Vagina (tissue), 2 donors: Measurements from ENCODE around the gene CCSER1. TPM values are rescaled to one million over a fixed set of nuclear protein-coding genes. Genes with fewer than 3 reads are reported as not detected.

Experiments used
- DNase-seq, 2 donors: peaks; one replicate each; pipeline ENCODE4 v3.0.0-alpha.2; 2017; ENCODE audit errors: extremely low spot score in 2 of 2
- H3K27ac ChIP-seq: fragments of 200-600 bp; sonication (generic); one replicate; pipeline ENCODE4 v1.5.1; 2019
- H3K27me3 ChIP-seq: fragments of 200-600 bp; sonication (generic); one replicate; pipeline ENCODE4 v1.5.1; 2019
- H3K36me3 ChIP-seq, 2 donors: fragments of 200-600 bp; sonication (generic); one replicate each; pipeline ENCODE4 v1.5.1; 2017 to 2019
- H3K4me1 ChIP-seq: fragments of 200-600 bp; sonication (generic); one replicate; pipeline ENCODE4 v1.5.1; 2019
- H3K4me3 ChIP-seq, 2 donors: fragments of 200-600 bp; sonication (generic); 1 replicate in 1 of 2; 2 replicates in 1 of 2; pipeline ENCODE4 v1.5.1; 2016 to 2019
- H3K9me3 ChIP-seq: fragments of 200-600 bp; sonication (generic); one replicate; pipeline ENCODE4 v1.5.1; 2019
- CTCF ChIP-seq, 3 experiments: fragments of 450-650 bp in 2 of 3; fragments of 200-600 bp in 1 of 3; sonication (generic) in 1 of 3; IDR thresholded peaks; one replicate each; pipeline ENCODE4 v1.5.1; 2017 to 2019; ENCODE audit warnings: antibody characterized with exemption in 3 of 3, mild to moderate bottlenecking in 2 of 3, moderate library complexity in 2 of 3
- POLR2A ChIP-seq, 2 donors: fragments of 450-650 bp; IDR thresholded peaks; one replicate each; pipeline ENCODE4 v1.6.1; 2017; ENCODE audit warnings: antibody characterized with exemption in 2 of 2, mild to moderate bottlenecking in 2 of 2, moderate library complexity in 2 of 2
- POLR2AphosphoS5 ChIP-seq, 2 donors: sonication (generic); formaldehyde crosslinking; IDR thresholded peaks; one replicate each; pipeline ENCODE4 v1.9.0; 2017; ENCODE audit warnings: antibody characterized with exemption in 2 of 2, mild to moderate bottlenecking in 2 of 2, low read depth in 1 of 2; ENCODE audit not compliant: insufficient read depth in 1 of 2
- intact Hi-C: fragments of 100-400 bp; cut with DNase I; formaldehyde crosslinking; loops from one replicate; pipeline ENCODE4 v1.15.1; 2023
- total RNA-seq: library from RNA; depleted of rRNA; stranded (reverse); fragments of >200 nt; gene quantifications from one replicate; pipeline ENCODE4 v1.2.3, GENCODE V29; 2016

The CCSER1 gene
- total RNA-seq, 1 donor from 2014 or later = 8.1 TPM

GRCh38 chr4:90979556-90979955, 852.4 kb downstream of the CCSER1 start:
- H3K36me3 ChIP-seq = no peaks in the 10 kb centered on the region
- TF ChIP-seq POLR2AphosphoS5 (IDR thresholded peaks at IDR 0.05; ENCODE audit: insufficient read depth in 1 of 2, low read depth in 1 of 2) = no peak
- TF ChIP-seq CTCF (IDR thresholded peaks at IDR 0.05) = no peak
- no peak for TF ChIP-seq POLR2A (IDR thresholded peaks at IDR 0.05)
- no peak for DNase-seq
- H3K27ac ChIP-seq = no peak overlapping the region
- no peaks in the 10 kb centered on the region for H3K4me1 ChIP-seq
- H3K9me3 ChIP-seq = no peaks in the 10 kb centered on the region
- intact Hi-C loops = no loop called here
- H3K4me3 ChIP-seq = no peak overlapping the region
- no peaks in the 10 kb centered on the region for H3K27me3 ChIP-seq

- intact Hi-C loops = no loop called here
- no peak for TF ChIP-seq CTCF (IDR thresholded peaks at IDR 0.05)
- TF ChIP-seq POLR2A (IDR thresholded peaks at IDR 0.05) = no peak
- no peak for TF ChIP-seq POLR2AphosphoS5 (IDR thresholded peaks at IDR 0.05; ENCODE audit: insufficient read depth in 1 of 2, low read depth in 1 of 2)
- no peak for DNase-seq
These were observed 855.6 kb downstream of the CCSER1 start for GRCh38 chr4:90982813-90983212.

GRCh38 chr4:90990284-90990683, 863.1 kb downstream of the CCSER1 start:
- Histone ChIP-seq H3K27me3 (no peaks in the 10 kb centered on the region), H3K4me3 (no peak overlapping the region), H3K27ac (no peak overlapping the region), H3K4me1 (no peaks in the 10 kb centered on the region), H3K9me3 (no peaks in the 10 kb centered on the region), H3K36me3 (no peaks in the 10 kb centered on the region)
- no peak for DNase-seq
- intact Hi-C loops = loop anchor here (2.0 kb wide), 1 partner anchor 53 kb away; no protein-coding TSS in a partner anchor
- TF ChIP-seq CTCF (IDR thresholded peaks at IDR 0.05) = no peak
- TF ChIP-seq POLR2AphosphoS5 (IDR thresholded peaks at IDR 0.05; ENCODE audit: insufficient read depth in 1 of 2, low read depth in 1 of 2) = no peak
- no peak for TF ChIP-seq POLR2A (IDR thresholded peaks at IDR 0.05)

More at GRCh38 chr4:90982813-90983212, 855.6 kb downstream of the CCSER1 start:
- Histone ChIP-seq H3K4me3 (no peak overlapping the region), H3K9me3 (no peaks in the 10 kb centered on the region), H3K27ac (no peak overlapping the region), H3K4me1 (no peaks in the 10 kb centered on the region), H3K36me3 (no peaks in the 10 kb centered on the region), H3K27me3 (no peaks in the 10 kb centered on the region)

- H3K36me3 ChIP-seq = no peaks in the 10 kb centered on the region
- no peaks in the 10 kb centered on the region for H3K4me1 ChIP-seq
- no peak overlapping the region for H3K27ac ChIP-seq
- no peaks in the 10 kb centered on the region for H3K27me3 ChIP-seq
- TF ChIP-seq POLR2A (IDR thresholded peaks at IDR 0.05) = no peak
- no peak for TF ChIP-seq CTCF (IDR thresholded peaks at IDR 0.05)
- no peak for TF ChIP-seq POLR2AphosphoS5 (IDR thresholded peaks at IDR 0.05; ENCODE audit: insufficient read depth in 1 of 2, low read depth in 1 of 2)
- no peak for DNase-seq
- no peaks in the 10 kb centered on the region for H3K9me3 ChIP-seq
- no peak overlapping the region for H3K4me3 ChIP-seq
- intact Hi-C loops = no loop called here
These were observed 865.0 kb downstream of the CCSER1 start for GRCh38 chr4:90992213-90992612.

GRCh38 chr4:90994851-90995574, 867.8 kb downstream of the CCSER1 start:
- Histone ChIP-seq H3K36me3 (no peaks in the 10 kb centered on the region), H3K4me1 (no peaks in the 10 kb centered on the region), H3K27me3 (no peaks in the 10 kb centered on the region), H3K27ac (no peak overlapping the region), H3K4me3 (no peak overlapping the region), H3K9me3 (no peaks in the 10 kb centered on the region)
- intact Hi-C loops = no loop called here
- TF ChIP-seq POLR2A (IDR thresholded peaks at IDR 0.05) (no peak), CTCF (IDR thresholded peaks at IDR 0.05) (no peak), POLR2AphosphoS5 (IDR thresholded peaks at IDR 0.05; ENCODE audit: insufficient read depth in 1 of 2, low read depth in 1 of 2) (no peak)
- no peak for DNase-seq
